SK-N-SH treated with all-trans-retinoic acid at 6 μM for 48 hours (cell line): ENCODE measurements around the gene WNT9B.

ENCODE experiments used
- CREB5 ChIP-seq: fragments of 250-450 bp; sonication (Bioruptor Pico); IDR thresholded peaks from 2 replicates; pipeline ENCODE4 v1.5.1; 2020; ENCODE audit warnings: low read depth, mild to moderate bottlenecking, moderate library complexity
- GLIS3 ChIP-seq: fragments of 250-450 bp; sonication (Bioruptor Pico); IDR thresholded peaks from 2 replicates; pipeline ENCODE4 v1.5.0; 2020; ENCODE audit warnings: mild to moderate bottlenecking, moderate library complexity
- ISL1 ChIP-seq: fragments of 250-450 bp; sonication (Bioruptor Pico); IDR thresholded peaks from 2 replicates; pipeline ENCODE4 v2.1.2; 2022; ENCODE audit warnings: mild to moderate bottlenecking, moderate library complexity
- OSR1 ChIP-seq: fragments of 250-450 bp; sonication (Bioruptor Pico); IDR thresholded peaks from 2 replicates; pipeline ENCODE4 v1.8.0; 2022; ENCODE audit warnings: moderate library complexity, mild to moderate bottlenecking, inconsistent platforms
- PPARA ChIP-seq: fragments of 250-450 bp; sonication (Bioruptor Pico); IDR thresholded peaks from 2 replicates; pipeline ENCODE4 v1.5.0; 2020; ENCODE audit warnings: mild to moderate bottlenecking, borderline replicate concordance
- TOX ChIP-seq: fragments of 250-450 bp; sonication (Bioruptor Pico); IDR thresholded peaks from 2 replicates; pipeline ENCODE4 v1.8.0; 2021; ENCODE audit warnings: mild to moderate bottlenecking, moderate library complexity, borderline replicate concordance
- ZFP30 ChIP-seq: fragments of 450-650 bp; formaldehyde crosslinking; IDR thresholded peaks from 2 replicates; pipeline ENCODE4 v1.5.0; 2022; ENCODE audit warnings: mild to moderate bottlenecking, moderate library complexity
- ZNF70 ChIP-seq: fragments of 450-650 bp; formaldehyde crosslinking; IDR thresholded peaks from 2 replicates; pipeline ENCODE4 v1.5.0; 2020; ENCODE audit warnings: mild to moderate bottlenecking, moderate library complexity
- ZNF8 ChIP-seq: fragments of 450-650 bp; formaldehyde crosslinking; IDR thresholded peaks from 2 replicates; pipeline ENCODE4 v1.5.0; 2020; ENCODE audit warnings: mild to moderate bottlenecking, moderate library complexity
- TF ChIP-seq, protein P1 (sequence below): fragments of 250-450 bp; sonication (Bioruptor Pico); IDR thresholded peaks from 2 replicates; pipeline ENCODE4 v1.8.0; 2020; ENCODE audit warnings: mild to moderate bottlenecking, moderate library complexity, borderline replicate concordance

- no peak for TF ChIP-seq TOX
- TF ChIP-seq, protein P1, sequence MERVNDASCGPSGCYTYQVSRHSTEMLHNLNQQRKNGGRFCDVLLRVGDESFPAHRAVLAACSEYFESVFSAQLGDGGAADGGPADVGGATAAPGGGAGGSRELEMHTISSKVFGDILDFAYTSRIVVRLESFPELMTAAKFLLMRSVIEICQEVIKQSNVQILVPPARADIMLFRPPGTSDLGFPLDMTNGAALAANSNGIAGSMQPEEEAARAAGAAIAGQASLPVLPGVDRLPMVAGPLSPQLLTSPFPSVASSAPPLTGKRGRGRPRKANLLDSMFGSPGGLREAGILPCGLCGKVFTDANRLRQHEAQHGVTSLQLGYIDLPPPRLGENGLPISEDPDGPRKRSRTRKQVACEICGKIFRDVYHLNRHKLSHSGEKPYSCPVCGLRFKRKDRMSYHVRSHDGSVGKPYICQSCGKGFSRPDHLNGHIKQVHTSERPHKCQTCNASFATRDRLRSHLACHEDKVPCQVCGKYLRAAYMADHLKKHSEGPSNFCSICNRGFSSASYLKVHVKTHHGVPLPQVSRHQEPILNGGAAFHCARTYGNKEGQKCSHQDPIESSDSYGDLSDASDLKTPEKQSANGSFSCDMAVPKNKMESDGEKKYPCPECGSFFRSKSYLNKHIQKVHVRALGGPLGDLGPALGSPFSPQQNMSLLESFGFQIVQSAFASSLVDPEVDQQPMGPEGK (CRISPR knock-in tag) = no peak
- no peak for TF ChIP-seq ZNF8 (CRISPR knock-in tag)
- TF ChIP-seq ZNF70 = no peak
- no peak for TF ChIP-seq CREB5 (CRISPR knock-in tag)
- TF ChIP-seq ISL1 (CRISPR knock-in tag) = no peak
- TF ChIP-seq ZFP30 (CRISPR knock-in tag) = no peak
- no peak for TF ChIP-seq OSR1
- no peak for TF ChIP-seq GLIS3 (CRISPR knock-in tag)
- TF ChIP-seq PPARA (CRISPR knock-in tag) = no peak
Observed at GRCh38 chr17:46851029-46851741, at the start of gene WNT9B.
